Mucosa of rectum (tissue), 2 donors: Measurements from ENCODE around the gene FHAD1.
A peak's percentile ranks its signal among the peaks of the same experiment; 100 is the strongest.

Source experiments
- H3K27ac ChIP-seq, 2 donors: one replicate each; pipeline ENCODE4 v1.7.0; 2013; ENCODE audit warnings: inconsistent platforms in 2 of 2, low read depth in 2 of 2, low read length in 2 of 2
- H3K27me3 ChIP-seq, 2 donors: one replicate each; pipeline ENCODE4 v1.7.0; 2013; ENCODE audit warnings: low read length in 2 of 2; ENCODE audit not compliant: control insufficient read depth in 2 of 2, insufficient read depth in 2 of 2
- H3K36me3 ChIP-seq, 2 donors: one replicate each; pipeline ENCODE4 v1.7.0; 2013; ENCODE audit warnings: low read length in 2 of 2; ENCODE audit not compliant: control insufficient read depth in 2 of 2, insufficient read depth in 2 of 2
- H3K4me1 ChIP-seq, 2 donors: one replicate each; pipeline ENCODE4 v1.7.0; 2013; ENCODE audit warnings: low read length in 2 of 2, mild to moderate bottlenecking in 1 of 2; ENCODE audit not compliant: control insufficient read depth in 2 of 2, insufficient read depth in 2 of 2
- H3K4me3 ChIP-seq, 2 donors: one replicate each; pipeline ENCODE4 v1.7.0; 2013; ENCODE audit warnings: low read length in 2 of 2
- H3K9ac ChIP-seq, 2 donors: one replicate each; pipeline ENCODE4 v1.7.0; 2013; ENCODE audit warnings: low read length in 2 of 2, low read depth in 1 of 2, mild to moderate bottlenecking in 1 of 2
- H3K9me3 ChIP-seq, 2 donors: one replicate each; pipeline ENCODE4 v1.7.0; 2013; ENCODE audit warnings: low read length in 2 of 2; ENCODE audit not compliant: control insufficient read depth in 2 of 2
- donor health status: healthy.
- donor health status: Normal muscosa, but diverticular disease.

Gene FHAD1

GRCh38 chr1:15229707-15230131, 17.3 kb upstream of the FHAD1 start:
- Histone ChIP-seq H3K4me3 (no peak overlapping the region), H3K36me3 (no peaks in the 10 kb centered on the region), H3K27ac (peak overlapping the region; percentile 68 to 76), H3K27me3 (no peaks in the 10 kb centered on the region), H3K9ac (peak overlapping the region in 1 of 2 donors; percentile 28), H3K4me1 (peaks cover 0 to 14% of the 10 kb centered on the region in 2 donors), H3K9me3 (no peaks in the 10 kb centered on the region)

- no peak overlapping the region for H3K4me3 ChIP-seq
- H3K27ac ChIP-seq: no peak overlapping the region
- H3K36me3 ChIP-seq: no peaks in the 10 kb centered on the region
- no peaks in the 10 kb centered on the region for H3K9me3 ChIP-seq
- no peak overlapping the region for H3K9ac ChIP-seq
- no peaks in the 10 kb centered on the region for H3K27me3 ChIP-seq
- H3K4me1 ChIP-seq: peaks cover 0 to 14% of the 10 kb centered on the region in 2 donors
Measured at GRCh38 chr1:15231714-15232201, 15.3 kb upstream of the FHAD1 start.

- Histone ChIP-seq H3K4me3 (no peak overlapping the region), H3K4me1 (peaks cover 0 to 14% of the 10 kb centered on the region in 2 donors), H3K9ac (no peak overlapping the region), H3K9me3 (no peaks in the 10 kb centered on the region), H3K27me3 (no peaks in the 10 kb centered on the region), H3K36me3 (no peaks in the 10 kb centered on the region), H3K27ac (no peak overlapping the region)
Measured at GRCh38 chr1:15233689-15234088, 13.3 kb upstream of the FHAD1 start.

GRCh38 chr1:15236321-15236721, 10.7 kb upstream of the FHAD1 start:
- Histone ChIP-seq H3K4me1 (no peaks in the 10 kb centered on the region), H3K9me3 (no peaks in the 10 kb centered on the region), H3K9ac (no peak overlapping the region), H3K27me3 (no peaks in the 10 kb centered on the region), H3K36me3 (no peaks in the 10 kb centered on the region), H3K4me3 (no peak overlapping the region), H3K27ac (no peak overlapping the region)

GRCh38 chr1:15236746-15237145, 10.3 kb upstream of the FHAD1 start:
- no peaks in the 10 kb centered on the region for H3K36me3 ChIP-seq
- H3K27ac ChIP-seq: no peak overlapping the region
- peaks cover 0 to 2% of the 10 kb centered on the region in 2 donors for H3K4me1 ChIP-seq
- H3K27me3 ChIP-seq: no peaks in the 10 kb centered on the region
- H3K9me3 ChIP-seq: no peaks in the 10 kb centered on the region
- no peak overlapping the region for H3K9ac ChIP-seq
- no peak overlapping the region for H3K4me3 ChIP-seq

GRCh38 chr1:15238789-15239188, 8.2 kb upstream of the FHAD1 start:
- Histone ChIP-seq H3K4me1 (peaks cover 0 to 2% of the 10 kb centered on the region in 2 donors), H3K9me3 (no peaks in the 10 kb centered on the region), H3K36me3 (no peaks in the 10 kb centered on the region), H3K27me3 (no peaks in the 10 kb centered on the region), H3K9ac (no peak overlapping the region), H3K4me3 (no peak overlapping the region), H3K27ac (no peak overlapping the region)

GRCh38 chr1:15242766-15243165, 4.3 kb upstream of the FHAD1 start:
- Histone ChIP-seq H3K9me3 (no peaks in the 10 kb centered on the region), H3K4me1 (peaks cover 3 to 8% of the 10 kb centered on the region in 2 donors), H3K27me3 (peaks cover 0 to 2% of the 10 kb centered on the region in 2 donors), H3K9ac (no peak overlapping the region), H3K27ac (no peak overlapping the region), H3K36me3 (no peaks in the 10 kb centered on the region), H3K4me3 (no peak overlapping the region)

- no peaks in the 10 kb centered on the region for H3K9me3 ChIP-seq
- H3K9ac ChIP-seq: no peak overlapping the region
- peaks cover 0 to 2% of the 10 kb centered on the region in 2 donors for H3K27me3 ChIP-seq
- H3K36me3 ChIP-seq: no peaks in the 10 kb centered on the region
- H3K4me3 ChIP-seq: no peak overlapping the region
- H3K27ac ChIP-seq: peak overlapping the region in 1 of 2 donors; percentile 35
- H3K4me1 ChIP-seq: peaks cover 3 to 8% of the 10 kb centered on the region in 2 donors
Measured at GRCh38 chr1:15243275-15244043, 3.6 kb upstream of the FHAD1 start.

- peaks cover 3 to 8% of the 10 kb centered on the region in 2 donors for H3K4me1 ChIP-seq
- H3K27ac ChIP-seq: no peak overlapping the region
- no peaks in the 10 kb centered on the region for H3K9me3 ChIP-seq
- peaks cover 0 to 2% of the 10 kb centered on the region in 2 donors for H3K27me3 ChIP-seq
- no peak overlapping the region for H3K9ac ChIP-seq
- no peaks in the 10 kb centered on the region for H3K36me3 ChIP-seq
- H3K4me3 ChIP-seq: no peak overlapping the region
Measured at GRCh38 chr1:15244813-15245212, 2.2 kb upstream of the FHAD1 start.

- Histone ChIP-seq H3K9ac (no peak overlapping the region), H3K27ac (peak overlapping the region in 1 of 2 donors; percentile 48), H3K27me3 (peaks cover 0 to 2% of the 10 kb centered on the region in 2 donors), H3K4me3 (no peak overlapping the region), H3K36me3 (no peaks in the 10 kb centered on the region), H3K4me1 (peaks cover 3 to 8% of the 10 kb centered on the region in 2 donors), H3K9me3 (no peaks in the 10 kb centered on the region)
Measured at GRCh38 chr1:15245593-15246360, 1.2 kb upstream of the FHAD1 start.
